ENCODE results near the gene ANO9.
"Not testable (repeated sequence)": the region's sequence is repeated elsewhere in the genome, so short reads cannot be mapped to it uniquely, and the experiment has no call there.

The ANO9 gene

GRCh38 chr11:432501-433100, 9.2 kb downstream of the ANO9 start:
- no peak for DNase-seq

DNA sequence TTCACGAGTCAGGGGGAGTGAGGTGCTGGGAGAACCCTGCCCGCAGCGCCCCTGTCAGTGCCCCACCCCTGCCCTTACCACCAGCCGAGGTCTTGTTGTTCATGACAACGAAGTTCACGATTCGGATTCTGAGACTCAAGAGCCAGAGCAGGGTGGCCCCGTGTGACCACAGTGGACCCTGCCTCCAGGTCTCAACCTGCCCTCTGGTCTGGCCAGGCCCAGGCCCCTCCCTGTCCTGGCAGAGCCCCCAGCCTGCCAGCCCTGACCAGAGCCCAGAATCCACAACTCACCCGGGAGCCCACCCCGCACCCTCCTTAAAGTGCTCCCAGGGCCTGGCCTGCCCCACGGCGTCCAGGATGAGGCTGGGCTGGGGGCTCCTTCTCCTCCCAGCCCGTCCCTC, 9.9 kb downstream of the ANO9 start:
- DNase-seq, result no peak

GRCh38 chr11:429931-430456, 11.8 kb downstream of the ANO9 start:
- DNase-seq, result no peak

GRCh38 chr11:429391-429790, 12.4 kb downstream of the ANO9 start:
- DNase-seq, result no peak

GRCh38 chr11:428295-428694, 13.5 kb downstream of the ANO9 start:
- DNase-seq, result no peak

DNA sequence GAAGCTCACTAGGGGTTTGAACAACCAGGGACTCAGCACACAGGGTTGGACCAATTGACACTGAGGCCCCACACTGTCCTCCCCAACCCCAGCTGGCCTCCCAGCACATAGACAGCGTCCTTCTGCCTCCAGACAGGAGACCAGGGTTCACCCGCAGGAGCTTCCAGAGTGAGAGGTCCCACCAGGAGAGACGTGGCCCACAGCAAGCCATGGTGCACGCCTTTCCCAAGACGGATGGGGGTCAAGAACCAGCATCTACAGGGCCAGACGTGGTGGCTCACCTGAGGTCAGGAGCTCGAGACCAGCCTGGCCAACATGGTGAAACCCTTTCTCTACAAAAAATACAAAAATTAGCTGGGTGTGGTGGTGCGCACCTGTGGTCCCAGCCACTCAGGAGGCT, 15.0 kb downstream of the ANO9 start:
- no peak for DNase-seq

- no peak for DNase-seq
Measured at GRCh38 chr11:425301-425700, 16.5 kb downstream of the ANO9 start.

GRCh38 chr11:424766-425165, 17.0 kb downstream of the ANO9 start:
- DNase-seq, result not testable (repeated sequence)

- no peak for DNase-seq
Measured at GRCh38 chr11:424232-424631, 17.6 kb downstream of the ANO9 start.

DNA sequence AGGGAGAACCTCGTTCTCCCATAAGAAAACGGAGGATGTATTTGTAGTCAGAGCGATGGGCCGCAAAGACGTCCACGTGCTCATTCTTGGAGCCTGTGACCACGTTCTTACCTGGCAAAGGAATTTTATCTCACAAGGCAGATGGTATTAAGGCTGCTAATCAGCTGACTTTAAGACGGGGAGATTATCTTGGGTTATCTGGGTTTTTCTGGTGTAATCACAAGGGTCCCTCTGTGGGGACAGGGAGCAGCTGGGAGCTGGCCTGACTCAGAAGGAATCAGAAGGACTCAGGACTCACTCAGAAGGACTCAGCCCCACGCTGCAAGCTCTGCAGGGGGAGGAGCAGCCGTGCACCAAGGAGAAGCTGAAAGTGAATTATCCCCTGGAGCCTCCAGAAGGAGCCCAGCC, 19.6 kb downstream of the ANO9 start:
- DNase-seq, result no peak

DNA sequence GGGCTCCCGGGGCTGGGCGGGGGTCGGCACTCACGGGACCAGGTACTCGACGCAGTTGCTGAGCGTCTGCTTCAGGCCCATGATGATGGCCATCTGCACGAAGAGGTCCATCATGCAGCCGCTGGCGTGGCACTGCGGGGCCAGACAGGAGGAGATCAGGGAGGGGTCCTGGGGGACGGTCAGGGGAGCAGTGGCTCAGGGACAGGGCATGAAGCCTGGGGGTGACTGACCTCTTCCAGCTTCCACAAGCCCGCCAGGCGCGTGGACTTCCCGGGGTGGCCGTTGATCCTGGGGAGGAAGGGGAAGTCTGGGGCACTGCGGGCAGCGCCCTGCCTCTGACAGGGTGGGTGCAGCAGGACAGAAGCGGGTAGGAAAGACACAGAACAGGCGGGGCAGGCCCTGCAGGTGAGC, 20.9 kb downstream of the ANO9 start:
- DNase-seq, result no peak

DNA sequence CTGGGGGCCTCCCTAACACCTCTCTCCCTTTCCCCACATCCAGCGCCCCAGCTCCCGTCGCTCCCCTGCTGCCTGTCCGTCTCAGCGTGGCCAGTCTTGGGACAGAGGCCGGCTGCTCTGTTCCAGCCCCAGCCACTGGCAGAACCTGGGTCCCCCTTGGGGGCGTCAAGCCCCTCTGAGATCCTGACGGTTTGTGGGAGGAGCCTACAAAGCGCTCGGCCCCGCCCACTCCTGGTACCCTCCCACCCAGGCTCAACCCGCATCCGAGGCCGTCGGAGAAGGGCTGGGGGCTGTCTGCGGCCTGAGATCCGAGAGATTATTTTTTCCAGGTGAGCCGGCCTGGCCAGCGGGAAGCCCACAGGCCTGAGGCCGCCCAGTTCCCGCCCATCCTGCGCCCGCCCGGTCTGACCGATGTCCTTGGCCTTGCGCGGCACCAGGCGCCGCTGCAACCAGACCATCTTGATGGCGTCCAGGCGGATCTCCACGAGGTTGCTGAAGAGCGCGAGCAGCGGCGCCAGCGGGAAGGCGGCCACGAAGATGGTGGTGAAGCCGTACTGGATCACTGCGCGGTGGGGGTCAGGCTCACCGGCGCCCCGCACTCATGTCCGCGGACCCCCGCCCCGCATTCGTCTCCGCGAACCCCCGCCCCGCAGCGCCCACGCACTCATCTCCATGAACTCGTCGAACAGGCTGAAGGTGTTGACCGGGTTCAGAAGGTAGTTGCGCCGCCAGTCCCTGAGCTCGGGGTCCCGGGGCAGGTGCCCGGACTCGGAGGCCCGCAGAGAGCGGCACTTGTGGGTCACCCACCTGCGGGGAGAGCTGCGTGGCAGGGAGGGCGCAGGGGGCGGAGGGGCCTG, 21.5 kb downstream of the ANO9 start:
- no peak for DNase-seq

DNA sequence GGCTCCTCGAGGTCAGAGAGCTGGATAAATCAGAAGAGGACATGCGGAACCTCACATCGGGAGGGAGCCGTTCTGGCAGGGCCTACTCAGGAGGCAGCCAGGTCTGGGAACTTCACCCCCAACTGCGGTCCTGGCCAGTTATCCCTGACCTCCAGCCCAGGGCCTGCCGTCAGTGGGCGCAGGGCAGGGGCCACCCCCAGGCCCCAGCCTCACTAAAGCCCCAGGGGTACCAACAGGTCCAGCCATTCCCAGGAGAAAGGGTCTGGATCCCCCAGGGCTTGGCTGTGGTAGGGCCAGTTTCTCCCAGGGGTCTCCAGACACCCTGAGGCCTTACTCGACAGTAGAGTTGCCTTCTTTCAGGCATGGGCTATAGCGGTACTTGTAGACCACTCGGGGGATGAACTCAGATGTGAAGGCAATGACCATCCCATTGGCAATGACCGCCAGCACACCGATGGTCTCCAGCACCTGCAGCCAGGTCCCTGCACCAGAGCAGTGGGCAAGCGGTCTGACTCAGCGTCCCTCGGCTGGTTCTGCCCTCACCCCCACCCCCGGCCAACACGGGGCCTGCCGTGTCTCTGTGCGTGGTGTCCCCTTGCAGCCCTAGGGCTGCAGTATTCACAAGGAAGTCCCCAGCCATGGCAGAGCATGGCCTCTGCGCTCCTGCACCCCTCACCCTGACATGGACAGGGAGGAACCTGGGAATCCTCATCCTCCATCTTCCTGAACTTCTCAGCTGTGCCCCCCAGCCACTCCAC, 22.4 kb downstream of the ANO9 start:
- no peak for DNase-seq

DNA sequence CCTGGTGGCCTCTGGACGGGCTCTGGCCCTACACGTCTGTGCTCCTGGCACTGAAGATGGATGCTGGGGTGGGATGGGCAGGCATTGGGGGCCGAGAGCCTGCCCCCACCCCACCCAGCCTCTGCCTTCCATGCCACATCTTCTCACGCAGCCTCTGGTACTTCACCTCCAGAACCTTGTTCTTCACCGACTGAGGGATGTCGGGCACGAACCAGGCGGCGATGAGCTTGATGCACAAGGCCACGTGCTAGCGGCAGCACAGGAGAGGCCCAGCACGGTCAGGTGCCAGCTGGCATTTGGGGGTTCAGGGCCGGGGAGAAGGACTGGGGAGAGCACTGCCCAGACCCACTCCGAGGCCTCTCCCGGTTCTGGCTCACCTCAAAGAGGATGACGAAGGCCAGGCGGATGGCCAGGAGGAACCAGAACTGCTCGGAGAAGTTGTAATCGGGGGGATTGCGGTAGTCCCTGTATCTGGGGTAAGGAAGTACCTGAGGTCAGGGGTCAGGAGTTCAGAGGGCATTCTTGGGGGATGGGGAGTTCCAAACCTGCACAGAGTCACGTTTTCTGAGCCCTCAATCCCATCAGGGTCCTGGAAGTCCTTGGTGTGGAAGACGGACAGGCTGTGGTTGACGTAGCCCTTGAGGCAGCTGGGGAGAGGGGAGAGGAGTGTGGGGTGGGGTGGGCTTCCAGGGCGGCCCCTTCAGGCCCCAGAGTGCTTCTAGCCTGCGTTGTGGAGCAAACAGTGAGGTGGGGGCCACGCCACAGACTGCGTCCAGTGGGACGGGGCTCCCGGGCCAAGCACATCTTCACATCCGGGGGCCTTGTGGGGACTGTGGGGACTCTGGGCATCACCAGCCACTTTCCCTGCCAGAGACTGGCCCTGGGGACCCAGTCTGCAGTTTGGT, 23.2 kb downstream of the ANO9 start:
- no peak for DNase-seq

DNA sequence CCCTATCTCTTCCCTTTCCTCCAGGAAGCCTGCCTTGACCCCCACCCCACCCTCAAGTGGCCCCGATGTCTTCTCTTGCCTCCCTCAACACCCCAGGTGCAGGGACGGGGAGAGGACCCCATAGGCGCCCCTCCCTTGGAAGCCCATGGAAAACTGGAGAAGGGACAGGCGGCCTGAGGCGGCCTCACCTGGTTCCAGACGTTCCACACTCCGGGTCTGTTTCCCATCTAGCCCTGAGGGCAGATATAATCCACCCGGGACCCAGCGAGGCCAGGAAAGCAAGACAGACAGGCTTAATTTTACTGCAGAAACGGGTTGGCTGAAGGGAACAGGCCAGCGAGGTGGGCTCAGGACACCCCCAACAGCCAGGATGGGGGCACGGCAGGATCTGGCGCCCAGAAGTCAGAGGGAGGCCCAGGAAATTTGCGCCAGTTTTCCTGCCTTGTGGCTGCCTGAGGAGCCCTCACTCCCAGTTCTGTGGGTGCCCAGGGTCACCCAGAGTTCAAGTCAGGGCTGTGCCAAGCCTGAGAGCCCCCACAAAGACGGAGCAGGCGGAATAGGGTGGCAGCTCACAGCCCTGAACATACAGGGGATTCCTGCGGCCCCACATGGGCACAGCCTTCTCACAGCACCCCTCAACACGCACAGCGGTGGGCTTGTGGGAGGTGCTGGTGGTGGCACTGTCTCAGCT, 24.0 kb downstream of the ANO9 start:
- DNase-seq, result no peak

GRCh38 chr11:416757-417621, 24.8 kb downstream of the ANO9 start:
- DNase-seq, result no peak

DNA sequence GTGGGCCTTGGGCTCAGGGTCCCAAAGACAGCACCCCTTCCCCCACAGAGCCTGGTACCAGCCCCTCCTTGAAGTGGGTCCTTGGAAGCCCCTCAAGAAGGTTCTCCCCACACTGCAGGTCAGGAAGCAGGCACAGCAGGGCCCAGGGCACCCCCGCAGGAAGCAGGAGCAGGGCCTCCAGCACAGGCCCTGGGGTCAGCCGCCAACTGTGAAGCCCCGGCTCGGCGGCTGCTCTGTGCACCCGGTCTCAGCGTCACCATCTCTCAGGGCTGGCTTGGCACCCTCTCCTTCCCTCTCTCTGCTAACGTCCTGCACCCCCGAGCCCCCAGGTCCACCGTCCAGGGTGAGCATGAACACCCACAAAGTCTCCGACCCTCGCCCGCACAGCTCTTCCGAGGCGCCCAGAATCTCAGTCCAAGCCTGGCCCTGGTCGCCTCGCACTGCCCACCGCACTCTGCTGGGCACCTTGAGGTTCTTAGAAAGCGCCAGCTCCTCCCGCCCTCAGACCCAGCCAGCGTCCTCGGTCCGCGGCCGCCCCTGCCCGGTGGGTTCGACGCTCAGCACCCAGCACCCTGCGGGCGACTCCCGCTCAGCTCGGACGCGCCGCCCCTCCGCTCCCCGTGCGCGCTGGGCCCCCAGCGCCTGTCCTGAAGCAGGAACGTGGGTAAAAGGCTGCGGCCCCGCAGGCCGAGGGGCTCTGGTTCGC, 25.6 kb downstream of the ANO9 start:
- no peak for DNase-seq

DNA sequence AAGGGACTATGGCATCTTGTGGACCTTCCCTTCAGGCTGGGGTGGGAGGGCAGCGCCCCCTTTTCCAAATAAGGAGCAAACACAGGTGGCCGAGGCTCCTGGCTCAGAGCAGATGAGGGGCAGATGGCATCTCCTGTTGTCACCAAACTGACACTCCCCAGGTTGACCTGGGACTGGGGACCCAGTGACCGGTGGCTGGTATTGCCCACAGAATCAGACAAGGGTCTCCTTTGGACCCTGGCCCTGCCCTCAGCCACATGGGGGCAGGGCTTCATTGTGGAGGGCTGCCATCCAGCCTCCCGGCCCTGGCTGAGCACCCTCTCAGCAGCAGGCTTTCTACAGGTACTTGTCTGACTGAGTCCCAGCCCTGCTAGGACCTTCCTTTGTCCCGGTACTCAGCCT, 26.2 kb downstream of the ANO9 start:
- DNase-seq, result no peak

DNA sequence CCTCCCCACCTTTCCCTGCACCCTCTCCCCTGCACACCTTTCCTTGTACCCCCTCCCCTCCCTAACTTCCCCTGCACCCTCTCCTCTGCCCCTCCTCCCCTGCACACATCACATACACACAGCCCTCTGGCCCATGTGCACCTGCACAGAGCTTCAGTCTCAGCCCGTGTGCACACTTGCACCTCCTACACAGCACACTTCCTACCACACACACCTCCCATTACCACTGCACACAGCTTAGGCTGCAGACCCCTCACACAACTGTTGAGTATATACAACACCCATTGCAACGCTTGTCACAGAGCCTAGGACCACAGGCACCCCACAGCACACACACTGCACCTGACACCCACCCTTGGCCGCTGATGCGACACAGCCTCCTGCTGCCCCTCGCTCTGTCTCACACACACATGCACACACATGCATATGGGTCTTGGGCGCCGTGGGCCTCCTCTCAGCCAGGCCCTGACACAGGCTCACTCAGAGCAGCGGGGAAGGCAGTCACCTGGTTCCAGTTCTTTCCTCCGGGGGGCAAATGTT, 27.4 kb downstream of the ANO9 start:
- no peak for DNase-seq

Data from fibroblast of skin of right quadriceps (primary cell).